ENCODE data around the gene MICU2. TPM values are rescaled to one million over a fixed set of nuclear protein-coding genes. Genes with fewer than 3 reads are reported as not detected.

MICU2 gene
- total and polyA plus RNA-seq, 2 experiments from 2014 or later, result 51.0 to 122 TPM

- no peaks in the 10 kb centered on the region for H3K9me3 Mint-ChIP-seq
- H3K79me2 ChIP-seq (replicated peaks; ENCODE audit: insufficient read depth), result no peaks in the 10 kb centered on the region
- H3K27me3 Mint-ChIP-seq (ENCODE audit: insufficient read depth, low read depth, poor library complexity), result no peaks in the 10 kb centered on the region
- peaks cover 4% of the 10 kb centered on the region; the same call in 2 of the 3 replicates for H3K36me3 Mint-ChIP-seq (ENCODE audit: low read depth)
- ATAC-seq, result no peak
- H4K20me1 ChIP-seq (replicated peaks; ENCODE audit: insufficient read depth), result 0 out of 2 replicates have a peak, but pooled peaks cover 2% of the 10 kb centered on the region
- no peaks in the 10 kb centered on the region for H3K9me2 ChIP-seq (ENCODE audit: insufficient read depth)
- no peak overlapping the region for H2AFZ ChIP-seq
- H3K27ac Mint-ChIP-seq, result no peak overlapping the region
- H3K4me3 ChIP-seq, result no peak overlapping the region
- no peaks in the 10 kb centered on the region for H3K27me3 ChIP-seq (ENCODE audit: insufficient read depth)
- no peaks in the 10 kb centered on the region for H3F3A ChIP-seq (replicated peaks; ENCODE audit: low read depth)
- no peak overlapping the region for H3K4me2 ChIP-seq
- H3K4me3 Mint-ChIP-seq, result no peak overlapping the region
- no peak overlapping the region for H3K27ac ChIP-seq (ENCODE audit: low read depth)
- no peaks in the 10 kb centered on the region for H3K36me3 ChIP-seq (ENCODE audit: insufficient read depth)
- no peak for TF ChIP-seq EZH2phosphoT487 (IDR thresholded peaks at IDR 0.05; ENCODE audit: unreplicated experiment)
- no peak for TF ChIP-seq ZNF331 (CRISPR knock-in tag; IDR thresholded peaks at IDR 0.05; ENCODE audit: low read depth)
- TF ChIP-seq, protein P1, sequence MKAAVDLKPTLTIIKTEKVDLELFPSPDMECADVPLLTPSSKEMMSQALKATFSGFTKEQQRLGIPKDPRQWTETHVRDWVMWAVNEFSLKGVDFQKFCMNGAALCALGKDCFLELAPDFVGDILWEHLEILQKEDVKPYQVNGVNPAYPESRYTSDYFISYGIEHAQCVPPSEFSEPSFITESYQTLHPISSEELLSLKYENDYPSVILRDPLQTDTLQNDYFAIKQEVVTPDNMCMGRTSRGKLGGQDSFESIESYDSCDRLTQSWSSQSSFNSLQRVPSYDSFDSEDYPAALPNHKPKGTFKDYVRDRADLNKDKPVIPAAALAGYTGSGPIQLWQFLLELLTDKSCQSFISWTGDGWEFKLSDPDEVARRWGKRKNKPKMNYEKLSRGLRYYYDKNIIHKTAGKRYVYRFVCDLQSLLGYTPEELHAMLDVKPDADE (IDR thresholded peaks at IDR 0.05), result no peak
- TF ChIP-seq STAT1 (IDR thresholded peaks at IDR 0.05; ENCODE audit: unreplicated experiment), result no peak
- no peak for TF ChIP-seq ZNF462 (CRISPR knock-in tag; IDR thresholded peaks at IDR 0.05)
- TF ChIP-seq EZH2 (IDR thresholded peaks at IDR 0.05; ENCODE audit: low read depth, unreplicated experiment), result no peak
- TF ChIP-seq ZNF114 (CRISPR knock-in tag; IDR thresholded peaks at IDR 0.05), result no peak
- TF ChIP-seq, protein P2, sequence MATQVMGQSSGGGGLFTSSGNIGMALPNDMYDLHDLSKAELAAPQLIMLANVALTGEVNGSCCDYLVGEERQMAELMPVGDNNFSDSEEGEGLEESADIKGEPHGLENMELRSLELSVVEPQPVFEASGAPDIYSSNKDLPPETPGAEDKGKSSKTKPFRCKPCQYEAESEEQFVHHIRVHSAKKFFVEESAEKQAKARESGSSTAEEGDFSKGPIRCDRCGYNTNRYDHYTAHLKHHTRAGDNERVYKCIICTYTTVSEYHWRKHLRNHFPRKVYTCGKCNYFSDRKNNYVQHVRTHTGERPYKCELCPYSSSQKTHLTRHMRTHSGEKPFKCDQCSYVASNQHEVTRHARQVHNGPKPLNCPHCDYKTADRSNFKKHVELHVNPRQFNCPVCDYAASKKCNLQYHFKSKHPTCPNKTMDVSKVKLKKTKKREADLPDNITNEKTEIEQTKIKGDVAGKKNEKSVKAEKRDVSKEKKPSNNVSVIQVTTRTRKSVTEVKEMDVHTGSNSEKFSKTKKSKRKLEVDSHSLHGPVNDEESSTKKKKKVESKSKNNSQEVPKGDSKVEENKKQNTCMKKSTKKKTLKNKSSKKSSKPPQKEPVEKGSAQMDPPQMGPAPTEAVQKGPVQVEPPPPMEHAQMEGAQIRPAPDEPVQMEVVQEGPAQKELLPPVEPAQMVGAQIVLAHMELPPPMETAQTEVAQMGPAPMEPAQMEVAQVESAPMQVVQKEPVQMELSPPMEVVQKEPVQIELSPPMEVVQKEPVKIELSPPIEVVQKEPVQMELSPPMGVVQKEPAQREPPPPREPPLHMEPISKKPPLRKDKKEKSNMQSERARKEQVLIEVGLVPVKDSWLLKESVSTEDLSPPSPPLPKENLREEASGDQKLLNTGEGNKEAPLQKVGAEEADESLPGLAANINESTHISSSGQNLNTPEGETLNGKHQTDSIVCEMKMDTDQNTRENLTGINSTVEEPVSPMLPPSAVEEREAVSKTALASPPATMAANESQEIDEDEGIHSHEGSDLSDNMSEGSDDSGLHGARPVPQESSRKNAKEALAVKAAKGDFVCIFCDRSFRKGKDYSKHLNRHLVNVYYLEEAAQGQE (IDR thresholded peaks at IDR 0.05; ENCODE audit: unreplicated experiment), result no peak
- TF ChIP-seq, protein P3, sequence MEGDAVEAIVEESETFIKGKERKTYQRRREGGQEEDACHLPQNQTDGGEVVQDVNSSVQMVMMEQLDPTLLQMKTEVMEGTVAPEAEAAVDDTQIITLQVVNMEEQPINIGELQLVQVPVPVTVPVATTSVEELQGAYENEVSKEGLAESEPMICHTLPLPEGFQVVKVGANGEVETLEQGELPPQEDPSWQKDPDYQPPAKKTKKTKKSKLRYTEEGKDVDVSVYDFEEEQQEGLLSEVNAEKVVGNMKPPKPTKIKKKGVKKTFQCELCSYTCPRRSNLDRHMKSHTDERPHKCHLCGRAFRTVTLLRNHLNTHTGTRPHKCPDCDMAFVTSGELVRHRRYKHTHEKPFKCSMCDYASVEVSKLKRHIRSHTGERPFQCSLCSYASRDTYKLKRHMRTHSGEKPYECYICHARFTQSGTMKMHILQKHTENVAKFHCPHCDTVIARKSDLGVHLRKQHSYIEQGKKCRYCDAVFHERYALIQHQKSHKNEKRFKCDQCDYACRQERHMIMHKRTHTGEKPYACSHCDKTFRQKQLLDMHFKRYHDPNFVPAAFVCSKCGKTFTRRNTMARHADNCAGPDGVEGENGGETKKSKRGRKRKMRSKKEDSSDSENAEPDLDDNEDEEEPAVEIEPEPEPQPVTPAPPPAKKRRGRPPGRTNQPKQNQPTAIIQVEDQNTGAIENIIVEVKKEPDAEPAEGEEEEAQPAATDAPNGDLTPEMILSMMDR (conservative IDR thresholded peaks at IDR 0.05; ENCODE audit: low read depth in 2 of 2), result no peak
- no peak for TF ChIP-seq CREB1 (CRISPR knock-in tag; IDR thresholded peaks at IDR 0.05; ENCODE audit: low read depth)
- no peak for TF ChIP-seq NANOG (IDR thresholded peaks at IDR 0.05; ENCODE audit: borderline replicate concordance)
- TF ChIP-seq JUNB (IDR thresholded peaks at IDR 0.05; ENCODE audit: unreplicated experiment), result no peak
- TF ChIP-seq POLR2AphosphoS5 (IDR thresholded peaks at IDR 0.05; ENCODE audit: low read depth), result no peak
- DNase-seq (ENCODE audit: low spot score), result no peak
- H3K4me1 Mint-ChIP-seq, result no peaks in the 10 kb centered on the region
- H3K4me1 ChIP-seq (ENCODE audit: insufficient read depth), result no peaks in the 10 kb centered on the region
Measured at GRCh38 chr13:21534760-21535159, 69.2 kb downstream of the MICU2 start.

Measured in GM23338 (cell line).